ENCODE measurements around the gene NSD2. TPM values are rescaled to one million over a fixed set of nuclear protein-coding genes. Genes with fewer than 3 reads are reported as not detected.
A peak's percentile ranks its signal among the peaks of the same experiment; 100 is the strongest.

The NSD2 gene
- total RNA-seq (10 to 100 TPM; 18.5 to 41.9 (median 23.4) TPM), polyA plus RNA-seq (10 to 100 TPM in 1 of 2 donors, 1 to 10 TPM in 1; 9.1 to 20.1 TPM)
- long read RNA-seq, donor 1, partial matches to known transcripts, result 7 of 12 reads
- long read RNA-seq, donor 1, other reads (novel, unspliced or antisense), result 3 of 12 reads
- long read RNA-seq, donor 2, full-length matches to known transcripts, result 7 of 20 reads
- long read RNA-seq, donor 2, partial matches to known transcripts, result 13 of 20 reads
- long read RNA-seq, donor 2, other reads (novel, unspliced or antisense), result 0 of 20 reads
- long read RNA-seq, donor 3, full-length matches to known transcripts, result 3 of 17 reads
- long read RNA-seq, donor 3, partial matches to known transcripts, result 5 of 17 reads
- long read RNA-seq, donor 3, other reads (novel, unspliced or antisense), result 9 of 17 reads

GRCh38 chr4:1870578-1871443, at the start of gene NSD2:
TSS of gene NSD2 (plus strand) at chr4:1871393. CDS start at chr4:1900655, 29,262 bp downstream.
- intact Hi-C loops (cut with DNase I), result no loop called here
- Histone ChIP-seq H3K9me3 (no peaks in the 10 kb centered on the region), H3K4me3 (peak within 1 kb of the TSS; percentile 95), H3K4me1 (ENCODE audit: insufficient read depth) (no peaks in the 10 kb centered on the region), H3K36me3 (no peaks in the 10 kb centered on the region), H3K27me3 (no peaks in the 10 kb centered on the region), H3K27ac (peak within 1 kb of the TSS; percentile 90 to 96)
- WGBS, 3 donors, result 0 to 1% (median 1%) methylated on average over 24 to 150 of the region's 155 CpGs
- TF ChIP-seq EP300 (IDR thresholded peaks at IDR 0.05), result no peak
- peak; percentile 63 for TF ChIP-seq POLR2A (IDR thresholded peaks at IDR 0.05)
- peak in 1 of 3 donors; percentile 26 for TF ChIP-seq CTCF (IDR thresholded peaks at IDR 0.05)
- DNase-seq, result peak; percentile 83 to 92 (median 89)

- H3K4me1 ChIP-seq (ENCODE audit: insufficient read depth), result peaks cover 2% of the 10 kb centered on the region
- no peak overlapping the region for H3K27ac ChIP-seq
- intact Hi-C loops (cut with DNase I), result no loop called here
- no peaks in the 10 kb centered on the region for H3K27me3 ChIP-seq
- DNase-seq, result no peak
- H3K4me3 ChIP-seq, result no peak overlapping the region
- H3K9me3 ChIP-seq, result no peaks in the 10 kb centered on the region
- H3K36me3 ChIP-seq, result no peaks in the 10 kb centered on the region
- no peak for TF ChIP-seq POLR2A (IDR thresholded peaks at IDR 0.05)
- TF ChIP-seq CTCF (IDR thresholded peaks at IDR 0.05), result no peak
- no peak for TF ChIP-seq EP300 (IDR thresholded peaks at IDR 0.05)
- 94 to 97% (median 95%) methylated on average over 18 of the region's 18 CpGs for WGBS, 3 donors
These were observed 49.3 kb upstream of the NSD2 start for GRCh38 chr4:1821679-1822567.

- intact Hi-C loops (cut with DNase I), result no loop called here
- peaks cover 2% of the 10 kb centered on the region for H3K4me1 ChIP-seq (ENCODE audit: insufficient read depth)
- H3K27ac ChIP-seq, result no peak overlapping the region
- TF ChIP-seq EP300 (IDR thresholded peaks at IDR 0.05), result no peak
- no peak for TF ChIP-seq POLR2A (IDR thresholded peaks at IDR 0.05)
- no peak for TF ChIP-seq CTCF (IDR thresholded peaks at IDR 0.05)
- no peaks in the 10 kb centered on the region for H3K36me3 ChIP-seq
- no peak for DNase-seq
- no peaks in the 10 kb centered on the region for H3K27me3 ChIP-seq
- no peaks in the 10 kb centered on the region for H3K9me3 ChIP-seq
- 89 to 90% (median 89%) methylated on average over 37 of the region's 37 CpGs for WGBS, 3 donors
- no peak overlapping the region for H3K4me3 ChIP-seq
These were observed 48.3 kb upstream of the NSD2 start for GRCh38 chr4:1822568-1823544.

All from ovary (tissue), 10 donors.